K562 (cell line): ENCODE results near the gene TGFB2. TPM values are rescaled to one million over a fixed set of nuclear protein-coding genes. Genes with fewer than 3 reads are reported as not detected.

Experiments
- ATAC-seq: fragments of 200-7000 bp; cut with Tn5 transposase; 3 replicates; pipeline ENCODE4 v1.9.1; 2020; ENCODE audit warnings: moderate library complexity
- BruUV-seq: library from RNA; stranded (reverse); fragments of 400-500 nt; replicated peaks from 2 replicates; lab custom pipeline; 2021; lab: Mats Ljungman, UMichigan
- CTCF ChIA-PET: fragments of 300-600 bp; formaldehyde crosslinking; extraction: SDS; loops from one replicate; lab custom pipeline; 2021; ENCODE audit warnings: low intra/inter-chr PET ratio; lab: Yijun Ruan, JAX
- POLR2A ChIA-PET: fragments of 300-600, 350-650 bp; sonication (Branson Sonifier 250); formaldehyde crosslinking; extraction: SDS; loops from one replicate; lab custom pipeline; 2021; ENCODE audit warnings: antibody characterized with exemption, inconsistent platforms; lab: Yijun Ruan, JAX
- DNase-seq, 4 experiments: peaks; one replicate each; pipeline versions ENCODE4 v3.0.0 to v3.0.0-alpha.2; 2011 to 2018; ENCODE audit warnings: low spot score in 3 of 4, mixed read lengths in 3 of 4; ENCODE audit errors: extremely low read depth in 1 of 4
- FAIRE-seq: peaks from 2 replicates; lab custom pipeline; 2011; peaks lifted over from hg19 to GRCh38; lab: Jason Lieb, UNC
- H2AFZ ChIP-seq: 2 replicates; pipeline ENCODE4 v1.6.0; 2011; ENCODE audit warnings: low read depth, low read length, control low read depth, inconsistent platforms
- H3K27ac ChIP-seq: fragments of 200-600 bp; 3 replicates; pipeline ENCODE4 v1.8.0; 2011; ENCODE audit warnings: low read depth, mild to moderate bottlenecking, control low read depth, inconsistent platforms, low read length, moderate library complexity, mixed read lengths; ENCODE audit errors: extremely low read depth
- H3K27me3 ChIP-seq, 2 experiments: fragments of 300-600 bp in 1 of 2; 2 replicates in 1 of 2; 3 replicates in 1 of 2; pipeline versions ENCODE4 v1.6.0 to v1.8.0; 2011; ENCODE audit warnings: inconsistent platforms in 2 of 2, low read length in 2 of 2, mild to moderate bottlenecking in 1 of 2, mixed read lengths in 1 of 2, moderate library complexity in 1 of 2; ENCODE audit not compliant: control insufficient read depth in 2 of 2, insufficient read depth in 2 of 2
- H3K36me3 ChIP-seq: fragments of 300-600 bp; 3 replicates; pipeline ENCODE4 v1.8.0; 2011; ENCODE audit warnings: mild to moderate bottlenecking, low read length, inconsistent platforms; ENCODE audit not compliant: control insufficient read depth, insufficient read depth
- H3K4me1 ChIP-seq, 2 experiments: fragments of 200-600 bp in 1 of 2; replicated peaks in 1 of 2; 2 replicates in 1 of 2; 3 replicates in 1 of 2; pipeline versions ENCODE4 v1.5.1 to v1.8.0; 2011; ENCODE audit warnings: inconsistent platforms in 2 of 2, low read length in 2 of 2, mild to moderate bottlenecking in 1 of 2, mixed read lengths in 1 of 2, moderate library complexity in 1 of 2; ENCODE audit not compliant: control insufficient read depth in 2 of 2, insufficient read depth in 2 of 2
- H3K4me2 ChIP-seq: 2 replicates; pipeline ENCODE4 v1.6.1; 2011; ENCODE audit warnings: low read length, control low read depth, inconsistent platforms, mixed read lengths; ENCODE audit not compliant: insufficient read depth
- H3K4me3 ChIP-seq: fragments of 200-600 bp; sonication (generic), shearing (Covaris generic); 2 replicates; pipeline ENCODE4 v1.5.1; 2016; ENCODE audit warnings: control low read depth, inconsistent platforms
- H3K79me2 ChIP-seq: fragments of 200-600 bp; 3 replicates; pipeline ENCODE4 v1.8.0; 2011; ENCODE audit warnings: low read length, inconsistent platforms; ENCODE audit not compliant: control insufficient read depth, insufficient read depth
- H3K9ac ChIP-seq, 2 experiments: 2 replicates each; pipeline versions ENCODE4 v1.6.0 to v1.6.1; 2011; ENCODE audit warnings: low read depth in 2 of 2, low read length in 2 of 2, control low read depth in 1 of 2, inconsistent platforms in 1 of 2, mild to moderate bottlenecking in 1 of 2, mixed read lengths in 1 of 2; ENCODE audit not compliant: insufficient read depth in 1 of 2
- H3K9me1 ChIP-seq: one replicate; pipeline ENCODE4 v1.6.0; 2011; ENCODE audit warnings: inconsistent platforms, mild to moderate bottlenecking, low read length, moderate library complexity; ENCODE audit not compliant: control insufficient read depth, insufficient read depth
- H3K9me3 ChIP-seq: replicated peaks from 2 replicates; pipeline ENCODE4 v1.5.1; 2011; ENCODE audit warnings: low read depth, low read length, inconsistent platforms; ENCODE audit not compliant: control insufficient read depth, insufficient read depth
- H4K20me1 ChIP-seq: replicated peaks from 2 replicates; pipeline ENCODE4 v1.6.1; 2011; ENCODE audit warnings: low read length, inconsistent platforms, mixed read lengths; ENCODE audit not compliant: control insufficient read depth, insufficient read depth
- HMGXB4 ChIP-seq: sonication (generic); formaldehyde crosslinking; IDR thresholded peaks from 2 replicates; pipeline ENCODE4 v1.8.1; 2023; ENCODE audit warnings: mild to moderate bottlenecking, missing genetic modification reagents
- POLR2AphosphoS5 ChIP-seq: IDR thresholded peaks from 2 replicates; pipeline ENCODE4 v1.6.1; 2011; ENCODE audit warnings: mild to moderate bottlenecking, low read depth, low read length, moderate library complexity; ENCODE audit not compliant: control insufficient read depth, insufficient read depth
- THAP7 ChIP-seq: fragments of 250-450 bp; sonication (Bioruptor Pico); IDR thresholded peaks from 2 replicates; pipeline ENCODE4 v1.5.0; 2021
- ZBTB43 ChIP-seq: sonication (generic); formaldehyde crosslinking; IDR thresholded peaks from 2 replicates; pipeline ENCODE4 v1.8.0; 2023; ENCODE audit warnings: mild to moderate bottlenecking, missing genetic modification reagents
- ZEB2 ChIP-seq: fragments of 450-650 bp; IDR thresholded peaks from 2 replicates; pipeline ENCODE4 v1.6.1; 2016
- ZNF23 ChIP-seq: fragments of 250-450 bp; sonication (Bioruptor Pico); IDR thresholded peaks from 2 replicates; pipeline ENCODE4 v1.4.0; 2020; ENCODE audit warnings: mild to moderate bottlenecking
- ZNF586 ChIP-seq: fragments of 450-650 bp; formaldehyde crosslinking; conservative IDR thresholded peaks from 2 replicates; pipeline ENCODE4 v1.4.0; 2020; ENCODE audit warnings: mild to moderate bottlenecking, moderate library complexity
- ZNF696 ChIP-seq: fragments of 250-450 bp; sonication (Bioruptor Pico); conservative IDR thresholded peaks from 2 replicates; pipeline ENCODE4 v1.4.0; 2020; ENCODE audit warnings: mild to moderate bottlenecking, moderate library complexity
- WGBS: fragments of 100-300 bp; shearing (Covaris generic); methylation state at CpG from one replicate; pipeline ENCODE4 v1.1.6; 2016; ENCODE audit warnings: low coverage, mixed read lengths; ENCODE audit not compliant: insufficient coverage; ENCODE audit errors: missing lambda C conversion rate; 5-methylcytosine and 5-hydroxymethylcytosine counted together
- in situ Hi-C: fragments of 300-500 bp; cut with MboI; formaldehyde crosslinking; loops from 4 replicates; pipeline ENCODE4 v1.15.0; 2018; ENCODE audit warnings: inconsistent platforms, mixed read lengths
- intact Hi-C: fragments of 100-400 bp; cut with micrococcal nuclease; formaldehyde crosslinking; loops from 2 replicates; pipeline ENCODE4 v1.14.2; 2022
- polyA plus RNA-seq, 8 experiments: library from polyadenylated mRNA; depleted of rRNA in 4 of 8; stranded (reverse) in 5 of 8; unstranded in 3 of 8; fragments of >200 nt; fragmentation: Nextera tagmentation in 2 of 8; fragmentation: Illumina TruSeq in 1 of 8; extraction: Ambion mirVana in 2 of 8; extraction: Trizol in 1 of 8; gene quantifications; 2 replicates each; pipeline versions ENCODE4 v1.2.1 to v1.2.3, GENCODE V29; 2011 to 2014; ENCODE audit warnings: inconsistent platforms in 1 of 8, missing spikeins in 1 of 8
- total RNA-seq, 7 experiments: library from RNA; depleted of rRNA in 6 of 7; stranded (reverse); fragments of >200 nt in 6 of 7; fragmentation: Illumina TruSeq in 2 of 7; extraction: Trizol in 2 of 7; gene quantifications; 2 replicates each; pipeline versions ENCODE4 v1.2.1 to v1.2.3, GENCODE V29; 2011 to 2021; ENCODE audit warnings: low replicate concordance in 1 of 7
- TF ChIP-seq, protein P1 (sequence below): IDR thresholded peaks from 2 replicates; pipeline ENCODE4 v1.6.1; 2016; ENCODE audit warnings: missing genetic modification characterization, missing compliant biosample characterization

Gene TGFB2
- total and polyA plus RNA-seq, 9 of the 15 experiments (the other 6 are each of a cell fraction or from before 2014, with no cell fraction given) = 0.03 to 0.41 (median 0.11) TPM; not detected in 3

GRCh38 chr1:218426343-218426657 lies 81.2 kb downstream of the TGFB2 start:
- no peak for ATAC-seq
- no peaks in the 10 kb centered on the region for H3K79me2 ChIP-seq
- H3K4me2 ChIP-seq = no peak overlapping the region

DNA sequence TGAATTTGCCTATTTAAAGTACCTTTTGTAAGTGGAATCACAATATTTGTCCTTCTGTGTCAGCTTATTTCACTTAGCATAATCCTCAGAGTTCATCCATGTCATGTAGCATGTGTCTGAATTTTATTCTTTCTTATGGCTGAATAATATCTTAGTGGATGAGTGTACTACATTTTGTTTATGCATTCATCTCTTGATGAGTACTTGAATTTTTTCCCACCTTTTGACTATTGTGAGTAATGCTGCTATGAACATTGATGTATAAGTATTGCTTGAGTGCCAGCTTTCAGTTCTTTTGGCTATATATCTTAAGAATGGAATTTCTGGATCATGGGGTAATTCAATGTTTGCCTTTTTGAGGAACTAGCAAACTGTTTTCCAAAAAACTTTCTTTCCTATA lies 84.2 kb downstream of the TGFB2 start:
- Histone ChIP-seq H2AFZ (no peak overlapping the region), H3K9me3 (no peaks in the 10 kb centered on the region), H3K27ac (no peak overlapping the region), H3K79me2 (no peaks in the 10 kb centered on the region), H3K27me3 (no peaks in the 10 kb centered on the region; a peak in 1 of 5 replicates), H3K36me3 (no peaks in the 10 kb centered on the region), H4K20me1 (no peaks in the 10 kb centered on the region), H3K4me3 (no peak overlapping the region), H3K9ac (no peak overlapping the region), H3K4me2 (no peak overlapping the region), H3K9me1 (no peaks in the 10 kb centered on the region), H3K4me1 (no peaks in the 10 kb centered on the region)
- in situ Hi-C loops = no loop called here
- intact Hi-C loops = no loop called here
- TF ChIP-seq THAP7 (CRISPR knock-in tag) (no peak), POLR2AphosphoS5 (no peak), ZBTB43 (CRISPR knock-in tag) (no peak), ZNF586 (no peak), ZNF23 (no peak)
- TF ChIP-seq, protein P1, sequence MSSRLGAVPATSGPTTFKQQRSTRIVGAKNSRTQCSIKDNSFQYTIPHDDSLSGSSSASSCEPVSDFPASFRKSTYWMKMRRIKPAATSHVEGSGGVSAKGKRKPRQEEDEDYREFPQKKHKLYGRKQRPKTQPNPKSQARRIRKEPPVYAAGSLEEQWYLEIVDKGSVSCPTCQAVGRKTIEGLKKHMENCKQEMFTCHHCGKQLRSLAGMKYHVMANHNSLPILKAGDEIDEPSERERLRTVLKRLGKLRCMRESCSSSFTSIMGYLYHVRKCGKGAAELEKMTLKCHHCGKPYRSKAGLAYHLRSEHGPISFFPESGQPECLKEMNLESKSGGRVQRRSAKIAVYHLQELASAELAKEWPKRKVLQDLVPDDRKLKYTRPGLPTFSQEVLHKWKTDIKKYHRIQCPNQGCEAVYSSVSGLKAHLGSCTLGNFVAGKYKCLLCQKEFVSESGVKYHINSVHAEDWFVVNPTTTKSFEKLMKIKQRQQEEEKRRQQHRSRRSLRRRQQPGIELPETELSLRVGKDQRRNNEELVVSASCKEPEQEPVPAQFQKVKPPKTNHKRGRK (tag) = no peak
- no peak for FAIRE-seq
- no peak for DNase-seq
- POLR2A ChIA-PET = no interaction called here
- ATAC-seq = no peak
- BruUV-seq = no TSS peak
- CTCF ChIA-PET = no interaction called here

More at GRCh38 chr1:218426343-218426657, 81.2 kb downstream of the TGFB2 start:
- Histone ChIP-seq H2AFZ (no peak overlapping the region), H3K27me3 (no peaks in the 10 kb centered on the region), H3K9ac (no peak overlapping the region), H4K20me1 (no peaks in the 10 kb centered on the region), H3K4me3 (no peak overlapping the region), H3K9me1 (no peaks in the 10 kb centered on the region), H3K27ac (no peak overlapping the region), H3K9me3 (no peaks in the 10 kb centered on the region), H3K4me1 (no peaks in the 10 kb centered on the region), H3K36me3 (no peaks in the 10 kb centered on the region)
- POLR2A ChIA-PET = no interaction called here
- BruUV-seq = no TSS peak
- DNase-seq (no peak), FAIRE-seq (no peak)
- TF ChIP-seq ZEB2 = no peak
- no peak for TF ChIP-seq HMGXB4
- TF ChIP-seq ZNF696 (CRISPR knock-in tag) = no peak
- in situ Hi-C loops = no loop called here
- intact Hi-C loops = no loop called here
- WGBS = 0% methylated on average over 1 of the region's 1 CpG
- CTCF ChIA-PET = no interaction called here
